ENCODE results near the gene SPATA3.
"Not testable (repeated sequence)": the region's sequence is repeated elsewhere in the genome, so short reads cannot be mapped to it uniquely, and the experiment has no call there.

Gene SPATA3

DNA sequence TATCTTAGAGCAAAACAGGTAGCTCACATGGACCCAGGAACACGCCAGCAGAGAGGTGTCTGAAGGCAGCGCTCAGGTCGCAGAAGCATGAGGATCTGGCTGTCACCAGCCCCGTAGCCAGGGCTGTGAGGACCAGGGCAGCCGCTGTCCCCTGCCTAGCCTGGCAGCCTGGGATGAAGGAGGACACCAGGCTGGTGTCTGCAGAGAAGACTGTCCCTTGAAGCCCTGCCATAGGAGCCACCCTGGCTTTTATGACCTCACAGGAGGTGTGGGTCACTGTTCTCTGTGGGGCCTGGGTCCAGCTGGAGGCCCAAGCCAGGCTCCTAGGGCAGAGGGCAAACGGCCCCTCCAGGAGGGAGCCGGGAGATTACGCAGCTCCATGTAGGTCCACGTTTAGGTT is at the start of gene SPATA3:
SPATA3 (plus strand) TSS at position 301 of the 400 bp plus-strand sequence. CDS start 113 bp downstream, outside the sequence.
- DNase-seq = no peak

DNA sequence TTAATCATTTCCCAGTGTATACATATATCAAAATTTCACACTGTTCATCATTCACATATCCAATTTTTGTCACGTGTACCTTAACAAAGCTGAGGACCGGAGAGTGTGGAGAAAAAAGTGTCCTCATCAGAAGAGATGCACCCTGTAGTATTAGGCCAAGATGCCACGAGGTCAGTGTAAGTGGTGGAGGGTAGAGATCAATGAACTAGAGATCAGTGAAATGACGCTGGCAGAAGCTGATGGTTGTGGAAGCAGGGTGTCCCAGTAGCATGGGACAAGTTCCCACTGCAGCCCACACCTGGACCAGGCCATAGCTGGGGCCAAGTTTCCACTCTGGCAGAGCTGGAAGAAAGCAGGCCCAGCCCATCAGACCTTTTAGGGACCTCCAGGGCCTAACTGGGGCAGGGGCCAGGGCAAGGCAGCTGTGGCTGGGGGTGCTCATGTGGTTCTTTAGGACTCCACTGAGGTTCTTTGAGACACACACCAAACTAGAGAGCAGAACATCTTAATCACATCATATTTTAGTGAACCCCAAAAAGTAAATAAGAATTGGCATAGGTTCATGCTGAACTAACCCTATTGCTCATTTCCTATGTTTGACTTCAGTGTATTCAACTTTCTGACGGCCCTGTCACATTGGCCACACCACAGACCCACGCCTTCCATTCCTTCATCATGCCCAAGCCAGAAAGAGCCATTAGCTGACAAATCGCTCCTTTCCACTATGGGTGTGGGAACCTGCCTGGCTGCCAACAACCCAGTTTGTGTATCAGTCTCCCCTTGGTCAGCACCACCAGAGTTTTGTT is 49.3 kb upstream of the SPATA3 start:
- DNase-seq = no peak

DNA sequence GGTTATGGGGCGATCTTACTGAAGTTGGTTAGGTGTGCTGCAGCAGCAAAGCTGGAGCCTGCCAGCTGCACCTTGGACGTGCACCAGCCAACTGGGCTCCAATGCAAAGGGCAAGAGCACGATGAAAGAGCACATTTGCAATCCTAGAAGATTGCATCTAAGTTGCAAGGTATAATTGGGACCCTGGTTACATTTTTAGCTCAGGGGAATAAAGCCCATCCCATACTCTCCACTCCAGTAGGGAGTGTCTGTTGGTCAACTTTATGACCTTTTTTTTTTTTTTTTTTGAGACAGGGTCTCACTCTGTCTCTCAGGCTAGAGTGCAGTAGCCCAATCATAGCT is 48.7 kb upstream of the SPATA3 start:
- DNase-seq = no peak

DNA sequence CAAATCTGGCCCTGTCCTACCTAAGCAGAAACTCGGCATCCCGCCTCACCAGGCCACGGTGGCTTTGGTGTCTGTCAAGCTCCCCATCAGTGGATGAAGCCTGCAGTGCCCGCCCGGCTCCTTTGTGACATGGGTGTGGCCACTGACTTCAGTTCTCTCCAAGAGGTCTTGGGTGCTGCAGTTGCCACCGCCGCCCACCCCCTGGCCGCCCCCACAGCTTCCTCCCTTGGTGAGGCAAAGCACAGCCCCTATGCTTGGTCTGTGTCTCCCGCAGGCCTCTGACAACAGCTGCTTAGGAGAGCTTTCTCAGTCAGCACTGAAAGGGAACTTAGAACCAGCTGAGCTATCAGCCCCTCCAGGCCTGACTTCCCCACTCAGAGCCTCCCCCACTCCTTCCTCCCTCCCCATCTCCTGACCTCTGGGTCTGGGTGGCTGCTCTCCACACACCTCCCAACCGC is 48.0 kb upstream of the SPATA3 start:
- no peak for DNase-seq

DNA sequence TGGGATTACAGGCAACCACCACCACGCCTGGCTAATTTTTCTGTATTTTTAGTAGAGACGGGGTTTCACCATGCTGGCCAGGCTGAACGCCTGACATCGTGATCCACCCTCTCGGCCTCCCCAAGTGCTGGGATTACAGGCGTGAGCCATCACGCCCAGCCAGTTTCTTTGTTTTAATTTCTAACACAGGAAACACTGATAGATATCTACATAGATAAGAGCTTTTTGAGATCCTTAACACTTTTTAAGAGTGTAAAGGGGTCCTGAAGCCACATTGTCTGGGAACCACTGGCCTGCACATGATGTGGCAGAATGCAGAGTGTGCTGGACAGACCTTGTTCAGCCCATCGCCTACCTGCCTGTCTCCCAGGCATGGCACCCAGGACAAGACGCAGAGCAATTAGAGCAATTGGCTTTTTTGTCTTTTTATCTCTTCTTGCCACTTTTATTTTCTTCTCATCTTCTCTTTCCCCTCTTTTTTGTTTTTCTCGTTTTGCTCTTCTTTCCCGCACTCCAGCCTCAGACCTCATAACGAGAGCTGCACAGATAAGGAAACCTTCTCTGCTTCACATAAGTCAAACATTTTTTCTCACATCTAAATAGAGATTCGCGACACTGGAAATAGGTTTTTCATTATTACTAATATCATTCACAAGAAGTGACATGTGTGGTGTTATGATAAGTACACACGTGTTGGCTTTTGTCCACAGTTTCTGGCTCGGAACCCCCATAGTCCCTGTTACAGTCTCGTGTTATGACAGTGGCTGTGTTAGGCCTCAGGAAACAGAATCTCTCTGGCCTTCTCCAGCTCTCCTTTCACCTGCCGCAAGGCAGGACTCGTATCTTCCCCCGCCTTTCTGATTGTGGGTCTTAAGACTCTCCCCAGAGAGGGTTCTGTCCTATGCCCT is 45.7 kb upstream of the SPATA3 start:
- DNase-seq = peak; percentile 36

DNA sequence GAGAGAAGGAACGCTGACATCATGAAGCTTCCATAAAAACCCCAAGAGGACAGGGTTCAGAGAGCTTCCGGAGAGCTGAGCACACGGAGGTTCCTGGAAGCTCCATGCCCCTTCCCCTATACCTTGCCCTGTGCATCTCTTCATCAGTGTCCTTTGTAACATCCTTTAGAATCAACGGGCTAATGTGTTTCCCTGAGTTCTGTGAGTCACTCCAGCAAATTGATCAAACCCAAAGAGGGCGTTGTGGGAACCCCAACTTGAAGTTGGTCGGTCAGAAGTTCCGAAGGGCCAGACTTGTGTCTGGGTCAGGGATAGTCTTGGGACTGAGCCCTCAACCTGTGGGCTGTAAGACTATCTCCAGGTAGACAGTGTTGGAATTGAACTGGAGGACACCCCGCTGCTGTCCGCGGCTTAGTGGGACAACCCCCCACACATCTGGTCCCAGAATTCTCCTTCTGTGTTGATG is 45.0 kb upstream of the SPATA3 start:
- no peak for DNase-seq

DNA sequence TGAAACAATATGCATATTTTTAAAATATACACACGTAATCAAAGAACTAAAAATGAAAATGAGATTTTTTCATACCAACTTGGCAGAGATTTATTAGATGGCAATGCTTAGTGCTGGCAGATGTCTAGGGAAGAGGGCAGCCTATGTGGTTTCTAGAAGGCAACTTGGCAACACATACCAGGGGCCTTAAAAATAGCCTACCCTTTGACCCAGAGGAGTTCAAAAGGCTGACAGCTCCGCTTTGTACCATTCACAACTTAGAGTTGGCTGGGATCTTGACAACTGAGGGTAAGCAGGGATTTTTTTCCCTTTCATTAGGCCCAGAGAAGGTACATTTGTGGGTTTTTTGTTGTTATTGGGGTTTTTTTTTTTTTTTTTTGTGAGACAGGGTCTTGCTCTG is 44.5 kb upstream of the SPATA3 start:
- no peak for DNase-seq

DNA sequence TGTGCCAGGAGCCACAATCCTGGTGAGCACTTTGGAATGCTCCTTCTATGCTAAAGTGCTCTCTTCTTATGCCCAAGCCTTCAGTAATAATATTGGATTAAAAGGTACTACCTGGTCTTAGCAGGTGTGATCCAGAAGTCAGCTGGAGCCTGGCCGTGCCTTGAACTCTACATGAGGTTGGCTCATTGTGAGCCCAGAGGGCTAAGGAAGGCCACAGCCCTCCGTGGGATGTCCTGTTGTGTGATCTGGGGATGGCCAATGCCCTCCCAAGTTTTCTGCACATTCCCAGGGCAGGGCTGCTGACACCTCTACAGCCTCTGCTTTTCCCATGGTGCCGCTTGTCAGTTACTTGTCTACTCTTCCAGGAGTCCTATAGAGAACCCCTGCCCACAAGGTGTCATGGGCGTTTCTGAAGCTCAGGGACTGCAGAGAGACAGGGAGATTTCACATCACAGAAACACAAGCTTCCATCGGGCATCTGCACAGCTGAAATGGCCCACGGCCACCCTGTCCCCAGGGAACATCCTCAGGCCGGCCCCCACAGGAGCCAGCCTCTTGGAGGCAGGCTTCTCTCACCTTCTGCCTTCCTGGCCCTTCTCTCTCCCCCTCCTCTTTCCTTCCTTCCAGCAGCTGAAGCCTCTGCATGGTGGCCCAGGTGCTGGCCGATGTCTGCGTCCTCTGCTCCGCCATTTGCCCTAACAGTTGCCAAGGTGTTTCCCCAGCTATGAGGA is 43.5 kb upstream of the SPATA3 start:
- DNase-seq = no peak

DNA sequence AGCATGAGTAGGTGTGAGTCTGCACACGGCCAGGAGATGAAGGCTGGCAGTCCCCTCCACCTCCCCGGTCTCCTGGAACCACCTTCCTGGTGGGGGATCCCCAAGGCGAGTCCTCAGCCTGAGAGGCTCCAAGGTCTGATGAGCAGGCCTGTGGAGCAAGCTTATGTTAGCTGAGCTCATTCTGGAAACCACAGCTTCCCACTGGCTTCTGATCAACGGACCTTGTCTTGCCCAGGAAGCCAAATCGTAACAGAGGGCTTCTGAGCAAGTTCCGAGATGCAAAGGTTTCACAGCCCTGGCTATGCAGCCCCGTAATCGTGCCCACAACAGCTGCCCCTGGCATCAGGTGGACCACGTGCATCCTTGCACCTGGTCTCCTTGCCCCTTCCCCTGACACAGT is 42.1 kb upstream of the SPATA3 start:
- DNase-seq = no peak

DNA sequence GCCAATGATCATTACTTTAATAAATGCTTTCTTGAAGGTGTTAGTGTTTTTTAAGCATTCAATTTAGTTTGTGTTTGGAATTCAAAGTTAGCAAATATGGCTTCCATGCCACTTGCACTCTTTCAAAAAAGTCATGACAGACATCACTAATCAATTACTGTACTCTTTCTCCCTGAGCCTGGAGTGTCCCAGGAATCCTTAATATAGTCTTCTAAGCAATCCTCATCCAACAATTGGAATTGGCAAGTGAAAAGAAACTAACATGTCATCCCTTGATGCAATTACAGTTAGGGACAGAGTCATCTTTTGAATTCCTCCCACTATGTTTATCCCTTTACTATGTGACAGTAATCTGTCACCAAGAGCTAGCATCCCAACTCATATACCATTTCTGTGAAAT is 41.2 kb upstream of the SPATA3 start:
- DNase-seq = no peak

DNA sequence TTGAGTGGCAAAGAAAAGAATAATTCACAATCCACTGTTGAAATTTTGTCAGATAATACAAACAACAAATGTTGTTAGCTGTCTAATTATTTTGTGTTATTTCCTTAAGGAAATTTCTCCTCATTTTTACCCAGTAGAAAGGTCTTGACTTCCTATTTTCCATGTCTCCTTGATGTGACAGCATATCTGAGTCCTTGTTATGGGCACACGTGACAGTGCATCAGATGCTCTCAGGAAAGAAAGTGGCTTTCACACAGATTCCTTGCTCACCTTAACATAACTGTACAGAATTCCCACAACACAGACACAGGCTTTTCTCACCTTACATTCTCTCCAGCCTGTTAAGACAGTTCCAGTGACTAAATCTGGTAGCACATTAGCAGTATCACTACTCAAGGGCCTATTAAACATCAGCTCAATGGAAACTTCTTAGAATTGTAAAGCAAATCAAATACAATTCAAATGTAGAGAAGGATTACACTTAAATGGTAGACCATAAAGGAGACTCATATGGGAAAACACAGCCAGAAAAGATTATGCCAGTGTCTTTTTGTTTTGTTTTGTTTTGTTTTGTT is 40.7 kb upstream of the SPATA3 start:
- DNase-seq = no peak

DNA sequence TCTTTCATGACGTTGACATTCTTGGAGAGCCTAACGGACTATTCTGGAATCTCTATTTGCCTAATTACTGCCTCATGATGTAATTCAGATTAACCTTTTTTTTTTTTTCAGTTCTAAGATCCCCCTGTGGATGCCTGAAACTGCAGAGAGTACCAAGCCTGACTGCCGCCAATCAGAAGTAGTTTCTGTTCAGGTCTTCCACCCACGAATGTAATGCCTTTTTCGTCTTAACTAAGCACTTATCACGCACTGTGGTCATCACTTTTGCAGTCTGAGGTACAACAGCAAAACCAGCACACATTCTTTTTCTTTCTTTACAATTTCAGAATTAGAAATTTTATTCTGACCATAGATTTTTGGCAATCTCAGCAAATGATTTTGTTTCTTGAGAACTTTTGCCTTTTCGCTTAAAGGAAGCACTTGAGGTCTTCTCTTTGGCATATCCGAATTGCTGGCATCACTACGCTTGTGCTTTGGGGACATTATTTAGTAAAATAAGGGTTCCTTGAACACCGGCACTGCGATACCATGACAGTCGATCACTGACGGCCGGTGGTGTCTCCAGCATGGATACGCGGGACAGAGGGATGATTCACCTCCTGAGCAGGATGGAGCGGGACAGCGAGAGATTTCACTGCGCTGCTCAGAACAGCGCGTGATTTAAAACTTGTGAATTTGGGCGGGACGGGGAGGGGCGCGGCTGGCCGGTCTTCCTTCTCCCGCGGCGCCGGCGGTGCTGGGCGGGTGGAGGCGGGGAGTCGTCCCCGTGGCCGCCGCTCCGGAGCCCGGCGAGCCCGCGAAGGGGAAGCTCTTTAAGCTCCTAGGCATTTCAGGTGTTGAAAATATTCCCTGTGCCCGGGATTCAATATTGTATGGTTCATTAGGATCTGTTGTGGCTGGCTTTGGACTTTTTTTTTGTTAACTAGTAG is 38.8 kb upstream of the SPATA3 start:
- peak; percentile 66 for DNase-seq

DNA sequence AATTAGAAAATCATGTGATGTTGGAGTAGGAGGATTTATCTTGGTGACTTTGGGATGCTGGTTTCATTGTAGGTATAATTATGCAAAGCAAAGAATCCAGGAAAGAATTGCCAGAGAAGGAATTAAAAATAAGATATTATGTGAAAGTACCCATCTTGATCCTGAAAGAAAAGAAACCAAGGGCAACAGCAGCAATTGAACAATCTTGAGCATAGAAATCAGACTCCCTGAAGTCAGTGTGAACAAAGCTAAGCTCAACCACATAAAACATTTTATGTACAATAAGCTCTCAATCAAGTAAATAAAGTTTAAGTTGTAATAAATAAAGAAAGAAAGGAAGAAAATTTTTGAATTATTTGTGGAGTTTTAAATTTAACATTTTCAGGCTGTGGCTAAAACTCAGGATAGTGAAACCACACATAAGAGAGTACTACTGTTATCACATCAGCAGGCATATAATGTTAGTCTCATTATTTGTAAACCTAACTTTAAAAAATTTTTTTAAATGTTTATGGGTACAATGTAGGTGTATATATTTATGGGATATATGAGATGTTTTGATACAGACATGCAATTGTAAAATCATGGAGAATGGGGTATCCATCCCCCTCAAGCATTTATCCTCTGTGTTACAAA is 38.0 kb upstream of the SPATA3 start:
- DNase-seq = no peak

DNA sequence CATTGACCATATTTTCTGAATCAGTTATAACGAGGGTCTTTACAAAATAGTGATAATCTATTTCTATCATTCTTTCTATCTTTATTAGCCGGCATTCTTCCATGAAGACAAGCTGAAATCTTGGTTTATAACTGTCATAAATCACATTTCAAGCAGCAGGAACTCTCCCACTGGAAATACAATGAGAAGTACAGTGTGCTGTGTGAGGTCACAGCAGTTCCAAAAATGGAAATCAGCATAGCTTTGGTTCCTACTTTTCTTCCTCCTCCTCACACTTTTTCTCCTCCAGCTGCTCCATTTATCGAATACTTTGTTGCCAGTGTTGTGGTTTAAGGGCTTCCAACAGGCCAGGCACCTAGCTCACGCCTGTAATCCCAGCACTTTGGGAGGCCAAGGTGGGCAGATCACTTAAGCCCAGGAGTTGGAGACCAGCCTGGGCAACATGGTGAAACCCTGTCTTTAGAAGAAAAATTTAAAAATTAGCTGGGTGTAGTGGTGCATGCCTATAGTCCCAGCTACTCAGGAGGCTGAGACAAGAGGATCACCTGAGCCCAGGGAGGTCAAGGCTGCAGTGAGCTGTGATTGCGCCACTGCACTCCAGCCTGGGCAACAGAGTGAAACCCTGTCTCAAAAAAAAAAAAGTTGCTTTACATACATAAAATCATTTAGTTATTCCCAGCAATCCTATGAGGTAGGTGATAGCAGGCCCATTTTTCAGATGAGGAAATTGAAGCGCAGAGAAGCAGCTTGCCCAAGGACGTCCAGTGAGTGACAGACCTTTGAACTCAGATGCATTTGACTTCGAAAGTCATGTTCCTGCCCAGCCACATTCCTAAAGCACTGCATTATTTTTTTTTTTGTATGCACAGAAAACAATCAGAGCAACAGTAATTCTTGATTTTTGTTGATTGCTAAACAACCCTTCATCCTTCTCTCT is 36.8 kb upstream of the SPATA3 start:
- no peak for DNase-seq

DNA sequence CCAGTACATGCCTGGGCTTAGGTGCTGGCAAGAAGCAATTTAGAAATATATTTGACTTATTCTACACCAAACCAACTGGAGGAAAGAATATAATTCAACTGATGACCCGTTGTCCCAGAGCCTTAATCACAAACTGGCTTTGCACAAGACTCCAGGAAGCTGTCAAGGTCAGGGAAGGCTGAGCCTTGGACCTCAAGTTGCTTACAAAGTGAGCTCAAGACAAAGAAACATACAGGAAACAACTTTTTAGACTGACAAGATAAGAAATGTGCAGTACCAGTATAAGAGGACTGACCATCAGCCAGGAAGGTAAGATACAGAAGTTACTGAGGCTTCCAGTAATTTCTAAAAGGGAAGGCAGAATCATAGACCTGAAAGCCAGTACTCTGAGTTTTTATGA is 35.9 kb upstream of the SPATA3 start:
- no peak for DNase-seq

DNA sequence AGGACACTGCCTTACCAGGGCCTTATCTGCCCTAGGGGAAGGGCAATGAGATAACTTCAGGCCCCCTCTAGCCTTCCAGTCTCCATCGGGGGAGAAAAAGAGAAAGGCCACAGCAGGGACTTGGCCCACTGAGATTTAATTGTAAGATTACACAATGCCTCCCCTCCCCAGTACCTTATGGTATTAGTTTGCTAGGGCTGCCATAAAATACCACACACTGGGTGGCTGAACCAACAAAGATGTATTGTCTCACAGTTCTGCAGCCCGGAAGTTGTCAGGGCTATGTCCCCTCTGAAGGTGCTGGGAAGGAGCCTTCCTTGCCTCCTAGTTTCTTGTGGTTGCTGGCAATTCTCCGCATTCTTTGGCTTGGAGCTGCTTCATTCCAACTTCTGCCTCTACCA is 34.8 kb upstream of the SPATA3 start:
- no peak for DNase-seq

DNA sequence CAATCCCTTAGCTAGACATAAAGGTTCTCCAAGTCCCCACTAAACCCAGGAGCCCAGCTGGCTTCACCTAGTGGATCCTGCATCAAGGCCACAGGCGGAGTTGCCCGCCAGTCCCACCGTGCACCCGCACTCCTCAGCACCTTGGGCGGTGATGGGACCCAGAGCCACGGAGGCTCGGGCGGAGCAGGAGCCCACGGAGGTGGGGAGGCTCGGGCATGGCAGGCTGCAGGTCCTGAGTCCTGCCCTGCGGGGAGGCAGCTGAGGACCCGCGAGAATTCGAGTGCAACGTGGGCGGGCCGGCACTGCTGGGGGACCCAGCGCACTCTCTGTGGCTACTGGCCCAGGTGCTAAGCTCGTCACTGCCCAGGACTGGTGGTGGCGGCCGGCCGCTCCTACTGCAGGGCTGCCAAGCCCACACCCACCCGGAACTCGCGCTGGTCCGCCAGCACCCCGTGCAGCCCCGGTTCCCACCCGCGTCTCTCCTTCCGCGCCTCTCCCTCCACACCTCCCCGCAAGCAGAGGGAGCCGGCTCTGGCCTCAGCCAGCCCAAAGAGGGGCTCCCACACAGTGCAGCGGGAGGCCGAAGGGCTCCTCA is 31.7 kb upstream of the SPATA3 start:
- no peak for DNase-seq

DNA sequence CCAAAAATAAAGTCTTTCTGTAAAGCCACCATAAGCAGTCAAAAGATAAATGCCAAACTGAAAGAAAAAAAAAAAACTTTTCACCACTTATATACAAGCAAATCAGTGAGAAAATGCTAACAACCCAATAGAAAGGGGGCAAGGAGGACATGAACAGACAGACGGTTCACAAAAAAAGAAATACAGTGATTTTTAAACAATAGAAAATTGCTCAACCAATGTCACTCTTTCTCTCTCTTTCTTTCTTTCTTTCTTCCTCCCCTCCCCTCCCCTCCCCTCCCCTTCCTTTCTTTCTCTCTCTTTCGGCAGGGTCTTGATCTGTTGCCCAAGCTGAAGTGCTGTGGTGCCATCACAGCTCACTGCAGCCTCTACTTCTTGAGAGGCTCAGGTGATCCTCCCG is 28.8 kb upstream of the SPATA3 start:
- no peak for DNase-seq

DNA sequence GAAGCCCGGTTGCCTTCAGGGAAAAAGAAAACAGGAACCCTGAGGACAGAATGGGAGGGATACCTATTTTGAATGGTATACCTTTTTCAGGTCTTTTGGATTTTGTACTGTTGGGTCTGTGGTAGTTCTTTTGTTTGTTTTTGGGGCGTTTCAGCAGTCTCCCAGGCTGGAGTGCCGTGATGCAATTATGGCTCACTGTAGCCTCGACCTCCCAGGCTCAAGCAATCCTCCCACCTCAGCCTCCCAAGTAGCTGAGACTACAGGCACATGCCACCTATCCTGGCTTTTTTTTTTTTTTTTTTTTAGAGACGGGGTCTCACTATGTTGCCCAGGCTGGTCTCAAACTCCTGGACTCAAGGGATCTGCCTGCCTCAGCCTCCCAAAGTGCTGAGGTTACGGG is 27.6 kb upstream of the SPATA3 start:
- not testable (repeated sequence) for DNase-seq

All from stimulated activated naive CD4-positive, alpha-beta T cell treated with Interleukin-2 at 50 U/mL for 16 hours (primary cell).